Spleen (tissue), 11 donors: ENCODE results near the gene SIK3. TPM values are rescaled to one million over a fixed set of nuclear protein-coding genes. Genes with fewer than 3 reads are reported as not detected.

ENCODE experiments used
- DNase-seq: peaks from one replicate; pipeline ENCODE4 v3.0.0-alpha.2; 2020
- H3K27ac ChIP-seq, 8 donors: fragments of 200-600 bp; sonication (generic) in 7 of 8; 1 replicate in 4 of 8; 2 replicates in 4 of 8; pipeline versions ENCODE4 v1.5.0 to v1.8.0; 2016 to 2021; ENCODE audit warnings: inconsistent platforms in 4 of 8, mild to moderate bottlenecking in 4 of 8, moderate library complexity in 1 of 8
- H3K27me3 ChIP-seq, 7 donors: fragments of 200-600 bp; sonication (generic) in 6 of 7; replicated peaks in 1 of 7; 1 replicate in 4 of 7; 2 replicates in 3 of 7; pipeline versions ENCODE4 v1.5.0 to v1.8.0; 2016 to 2021; ENCODE audit warnings: inconsistent platforms in 3 of 7, mild to moderate bottlenecking in 1 of 7
- H3K36me3 ChIP-seq, 6 donors: fragments of 200-600 bp; sonication (generic) in 5 of 6; 1 replicate in 4 of 6; 2 replicates in 2 of 6; pipeline versions ENCODE4 v1.5.0 to v1.8.0; 2016 to 2021; ENCODE audit warnings: inconsistent platforms in 2 of 6
- H3K4me1 ChIP-seq, 6 donors: fragments of 200-600 bp; sonication (generic) in 5 of 6; 1 replicate in 3 of 6; 2 replicates in 3 of 6; pipeline versions ENCODE4 v1.5.0 to v1.8.0; 2016 to 2021; ENCODE audit warnings: inconsistent platforms in 3 of 6
- H3K4me3 ChIP-seq, 8 donors: fragments of 200-600 bp; sonication (generic) in 7 of 8; 1 replicate in 4 of 8; 2 replicates in 4 of 8; pipeline versions ENCODE4 v1.5.0 to v1.8.0; 2016 to 2021; ENCODE audit warnings: inconsistent platforms in 4 of 8, mild to moderate bottlenecking in 4 of 8, moderate library complexity in 2 of 8
- H3K9me3 ChIP-seq, 8 donors: fragments of 200-600 bp; sonication (generic) in 7 of 8; 1 replicate in 4 of 8; 2 replicates in 4 of 8; pipeline versions ENCODE4 v1.5.0 to v1.8.0; 2016 to 2021; ENCODE audit warnings: inconsistent platforms in 4 of 8
- POLR2A ChIP-seq, 3 donors: fragments of 450-650 bp; IDR thresholded peaks; one replicate each; pipeline ENCODE4 v1.5.1; 2017; ENCODE audit warnings: antibody characterized with exemption in 3 of 3, mild to moderate bottlenecking in 1 of 3
- POLR2AphosphoS5 ChIP-seq, 3 donors: sonication (generic); formaldehyde crosslinking; IDR thresholded peaks; one replicate each; pipeline ENCODE4 v1.5.1; 2017; ENCODE audit warnings: antibody characterized with exemption in 3 of 3
- WGBS, 5 donors: extraction: QIAGEN DNeasy Blood & Tissue Kit in 3 of 5; methylation state at CpG; one replicate each; pipeline versions ENCODE4 v1.1.5 to v1.1.7; 2013 to 2018; 5-methylcytosine and 5-hydroxymethylcytosine counted together
- intact Hi-C: fragments of 100-400 bp; cut with DNase I; formaldehyde crosslinking; loops from one replicate; pipeline ENCODE4 v1.15.0; 2023; ENCODE audit warnings: low total_unique reads
- polyA plus RNA-seq, 3 donors: library from polyadenylated mRNA; stranded (reverse); fragments of 200-250 nt; gene quantifications; one replicate each; pipeline ENCODE4 v1.2.1, GENCODE V29; 2013
- total RNA-seq, 7 donors: library from RNA; depleted of rRNA in 3 of 7; stranded (reverse); fragments of >200 nt in 3 of 7; fragmentation: NEBNext Ultra II Directional in 4 of 7; extraction: Animal tissue kit (Norgen Biotek cat#: 25700) in 4 of 7; gene quantifications; one replicate each; pipeline versions ENCODE4 v1.1.0 to v1.2.1, GENCODE V29; 2016 to 2021
- TF ChIP-seq, protein P1 (sequence below), 11 experiments: fragments of 200-600 bp in 7 of 11; fragments of 450-650 bp in 4 of 11; sonication (generic) in 4 of 11; IDR thresholded peaks in 8 of 11; conservative IDR thresholded peaks in 3 of 11; 1 replicate in 7 of 11; 2 replicates in 4 of 11; pipeline versions ENCODE4 v1.4.0 to v1.8.0; 2016 to 2021; ENCODE audit warnings: antibody characterized with exemption in 11 of 11, inconsistent platforms in 4 of 11, mild to moderate bottlenecking in 1 of 11
- donor health status: healthy with polysubstance abuse.
- donor health status: DM: no; HTN: no; CAD: no; lungs with moderate emphysema.
- donor health status: DM: no; HTN: no; CAD: no.
- donor health status: Bipolar disorder and iron deficiency.
- donor health status: healthy.
- donor health status: DM: no; HTN: no; CAD: no.
- donor health status: DM: yes; HTN: yes; CAD: no.

Gene SIK3
- total and polyA plus RNA-seq, 10 donors = 7.8 to 112 (median 67.6) TPM

DNA sequence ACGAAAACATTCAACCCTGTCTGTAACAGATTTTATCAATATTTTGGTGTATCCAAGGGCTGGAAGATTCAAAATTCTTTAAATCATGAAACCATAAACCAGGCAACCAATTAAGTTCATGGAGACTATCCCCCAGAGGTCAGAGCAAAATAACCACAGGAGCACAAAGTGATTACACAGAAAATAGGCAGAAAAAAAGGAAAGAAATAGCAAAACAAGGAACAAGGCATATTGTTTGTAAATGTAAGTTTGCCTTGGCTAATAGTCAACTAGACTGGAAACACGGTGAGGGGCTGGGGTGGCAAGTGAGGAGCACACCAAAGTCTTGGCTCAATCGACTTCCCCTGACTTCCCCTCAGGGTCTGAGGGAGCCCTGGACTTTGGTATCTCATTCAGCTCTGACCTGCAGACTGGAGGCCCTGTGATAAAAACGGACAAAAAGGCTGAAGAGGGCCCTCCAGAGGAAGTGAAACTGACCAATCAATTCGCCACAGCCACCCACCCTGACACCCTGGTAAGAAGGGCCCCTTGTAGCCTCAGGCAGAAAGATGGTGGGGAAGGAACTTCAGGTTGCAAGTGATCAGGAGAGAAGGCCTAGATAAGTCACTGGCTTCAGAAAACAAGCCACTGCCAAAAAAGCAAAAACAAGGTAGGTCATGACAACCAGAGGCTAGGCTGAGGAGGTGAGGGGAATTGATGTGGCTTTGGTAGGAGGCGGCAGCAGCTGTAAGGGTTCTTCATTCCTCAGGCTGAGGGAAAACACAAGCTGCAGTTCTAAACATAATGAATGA is 1.8 kb downstream of the SIK3 start:
- no peak for TF ChIP-seq POLR2A (IDR thresholded peaks at IDR 0.05)
- TF ChIP-seq, protein P1, sequence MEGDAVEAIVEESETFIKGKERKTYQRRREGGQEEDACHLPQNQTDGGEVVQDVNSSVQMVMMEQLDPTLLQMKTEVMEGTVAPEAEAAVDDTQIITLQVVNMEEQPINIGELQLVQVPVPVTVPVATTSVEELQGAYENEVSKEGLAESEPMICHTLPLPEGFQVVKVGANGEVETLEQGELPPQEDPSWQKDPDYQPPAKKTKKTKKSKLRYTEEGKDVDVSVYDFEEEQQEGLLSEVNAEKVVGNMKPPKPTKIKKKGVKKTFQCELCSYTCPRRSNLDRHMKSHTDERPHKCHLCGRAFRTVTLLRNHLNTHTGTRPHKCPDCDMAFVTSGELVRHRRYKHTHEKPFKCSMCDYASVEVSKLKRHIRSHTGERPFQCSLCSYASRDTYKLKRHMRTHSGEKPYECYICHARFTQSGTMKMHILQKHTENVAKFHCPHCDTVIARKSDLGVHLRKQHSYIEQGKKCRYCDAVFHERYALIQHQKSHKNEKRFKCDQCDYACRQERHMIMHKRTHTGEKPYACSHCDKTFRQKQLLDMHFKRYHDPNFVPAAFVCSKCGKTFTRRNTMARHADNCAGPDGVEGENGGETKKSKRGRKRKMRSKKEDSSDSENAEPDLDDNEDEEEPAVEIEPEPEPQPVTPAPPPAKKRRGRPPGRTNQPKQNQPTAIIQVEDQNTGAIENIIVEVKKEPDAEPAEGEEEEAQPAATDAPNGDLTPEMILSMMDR (IDR thresholded peaks at IDR 0.05 in 8 of 11, conservative IDR thresholded peaks at IDR 0.05 in 3 of 11) = no peak
- peak in 1 of 3 donors; percentile 56 for TF ChIP-seq POLR2AphosphoS5 (IDR thresholded peaks at IDR 0.05)
- Histone ChIP-seq H3K27ac (peak overlapping the region; percentile 85 to 99 (median 94)), H3K36me3 (no peaks in the 10 kb centered on the region), H3K27me3 (no peaks in the 10 kb centered on the region), H3K9me3 (no peaks in the 10 kb centered on the region), H3K4me1 (peaks cover 40 to 81% (median 67%) of the 10 kb centered on the region in 6 donors), H3K4me3 (peak overlapping the region in 7 of 8 donors; percentile 64 to 90 (median 74))
- WGBS, 5 donors = 28 to 40% (median 29%) methylated on average over 6 of the region's 6 CpGs
- intact Hi-C loops = no loop called here
- no peak for DNase-seq

DNA sequence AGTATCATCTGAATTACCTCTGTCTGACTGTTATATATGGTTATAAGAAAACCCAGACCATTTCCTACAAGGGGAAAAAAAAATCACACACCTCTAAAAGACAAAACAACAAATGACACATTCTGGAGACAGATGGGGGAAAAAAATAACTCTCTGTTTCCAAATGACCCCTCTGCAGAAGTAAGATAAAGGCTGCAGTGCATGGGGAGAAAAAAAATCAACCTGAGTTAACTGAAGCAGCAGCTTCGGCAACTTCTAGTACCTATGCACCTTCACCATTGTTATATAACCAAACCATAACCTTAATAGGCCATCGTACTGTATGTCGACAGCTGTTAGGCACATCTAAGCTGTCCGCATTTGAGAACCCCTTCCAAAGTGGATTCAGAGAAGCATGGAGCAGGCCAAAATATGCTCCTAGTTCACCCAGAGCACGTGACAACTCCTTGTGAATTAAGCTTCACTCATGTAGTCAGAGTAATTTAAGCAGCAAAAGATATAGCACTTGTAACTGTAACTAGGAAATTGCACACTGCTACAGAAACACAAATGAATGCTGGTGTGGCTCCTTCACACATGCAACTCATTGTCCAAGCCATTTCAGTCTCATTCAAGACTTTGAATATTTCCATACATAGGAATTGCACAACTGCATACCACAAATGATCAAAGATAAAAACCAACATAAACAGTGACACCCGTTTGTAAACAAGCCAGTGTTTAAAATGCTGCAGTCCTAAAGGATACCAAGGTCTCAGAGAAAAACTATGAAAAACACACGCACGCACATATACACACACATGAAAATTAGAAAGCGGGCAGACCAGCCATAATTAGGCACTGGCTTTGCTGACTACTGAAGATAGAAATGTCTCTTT is 2.7 kb downstream of the SIK3 start:
- H3K4me3 ChIP-seq = peak overlapping the region in 4 of 8 donors; percentile 6 to 90 (median 76)
- WGBS, 5 donors = 48 to 54% (median 53%) methylated on average over 9 of the region's 9 CpGs
- H3K27ac ChIP-seq = peak overlapping the region; percentile 85 to 99 (median 94)
- H3K27me3 ChIP-seq = no peaks in the 10 kb centered on the region
- H3K4me1 ChIP-seq = peaks cover 40 to 90% (median 67%) of the 10 kb centered on the region in 6 donors
- H3K9me3 ChIP-seq = no peaks in the 10 kb centered on the region
- TF ChIP-seq POLR2AphosphoS5 (IDR thresholded peaks at IDR 0.05) (no peak), POLR2A (IDR thresholded peaks at IDR 0.05) (no peak)
- TF ChIP-seq, protein P1 (IDR thresholded peaks at IDR 0.05 in 8 of 11, conservative IDR thresholded peaks at IDR 0.05 in 3 of 11) = no peak
- DNase-seq = no peak
- intact Hi-C loops = no loop called here
- H3K36me3 ChIP-seq = no peaks in the 10 kb centered on the region

DNA sequence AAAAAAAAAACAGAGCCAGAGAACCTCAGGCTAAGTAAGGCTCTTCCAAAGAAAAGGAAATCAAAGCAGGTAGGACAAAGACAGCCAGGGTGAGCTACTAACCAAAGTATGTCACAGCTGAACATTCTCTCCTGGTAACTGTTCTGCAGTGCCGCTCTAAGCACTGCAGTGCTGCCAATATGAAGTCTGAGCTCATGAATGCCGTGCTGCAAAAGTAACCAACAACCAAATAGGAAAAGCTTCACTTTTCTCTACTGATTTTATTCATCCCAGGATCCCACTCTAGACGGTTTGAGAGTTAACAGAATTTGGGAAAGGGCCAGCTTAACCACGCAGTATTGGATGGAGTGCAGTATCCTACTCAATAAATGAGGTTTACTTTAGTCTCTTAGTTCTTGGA is 3.5 kb downstream of the SIK3 start:
- Histone ChIP-seq H3K4me3 (peak overlapping the region in 1 of 8 donors; percentile 90), H3K36me3 (no peaks in the 10 kb centered on the region), H3K9me3 (no peaks in the 10 kb centered on the region), H3K27ac (peak overlapping the region in 4 of 8 donors; percentile 10 to 99 (median 98)), H3K4me1 (peaks cover 40 to 92% (median 69%) of the 10 kb centered on the region in 6 donors), H3K27me3 (no peaks in the 10 kb centered on the region)
- no peak for TF ChIP-seq POLR2AphosphoS5 (IDR thresholded peaks at IDR 0.05)
- TF ChIP-seq, protein P1 (IDR thresholded peaks at IDR 0.05 in 8 of 11, conservative IDR thresholded peaks at IDR 0.05 in 3 of 11) = no peak
- no peak for TF ChIP-seq POLR2A (IDR thresholded peaks at IDR 0.05)
- WGBS, 5 donors = 47 to 55% (median 48%) methylated on average over 4 of the region's 4 CpGs
- no peak for DNase-seq
- intact Hi-C loops = no loop called here
